AG09309 (cell line): ENCODE data around the gene TRNAU1AP.

Experiments
- DNase-seq: peaks from one replicate; pipeline ENCODE4 v3.0.0-alpha.2; 2010; ENCODE audit warnings: low read depth
- H3K4me3 ChIP-seq: 2 replicates; pipeline ENCODE4 v1.5.1; 2011; ENCODE audit warnings: mild to moderate bottlenecking, low read depth, low read length, moderate library complexity; ENCODE audit not compliant: control insufficient read depth
- TF ChIP-seq, protein P1 (sequence below): IDR thresholded peaks from 2 replicates; pipeline ENCODE4 v1.5.1; 2011; ENCODE audit warnings: mild to moderate bottlenecking, low read depth, low read length, inconsistent platforms; ENCODE audit not compliant: insufficient read depth, control insufficient read depth; ENCODE audit errors: missing control alignments

Gene TRNAU1AP

DNA sequence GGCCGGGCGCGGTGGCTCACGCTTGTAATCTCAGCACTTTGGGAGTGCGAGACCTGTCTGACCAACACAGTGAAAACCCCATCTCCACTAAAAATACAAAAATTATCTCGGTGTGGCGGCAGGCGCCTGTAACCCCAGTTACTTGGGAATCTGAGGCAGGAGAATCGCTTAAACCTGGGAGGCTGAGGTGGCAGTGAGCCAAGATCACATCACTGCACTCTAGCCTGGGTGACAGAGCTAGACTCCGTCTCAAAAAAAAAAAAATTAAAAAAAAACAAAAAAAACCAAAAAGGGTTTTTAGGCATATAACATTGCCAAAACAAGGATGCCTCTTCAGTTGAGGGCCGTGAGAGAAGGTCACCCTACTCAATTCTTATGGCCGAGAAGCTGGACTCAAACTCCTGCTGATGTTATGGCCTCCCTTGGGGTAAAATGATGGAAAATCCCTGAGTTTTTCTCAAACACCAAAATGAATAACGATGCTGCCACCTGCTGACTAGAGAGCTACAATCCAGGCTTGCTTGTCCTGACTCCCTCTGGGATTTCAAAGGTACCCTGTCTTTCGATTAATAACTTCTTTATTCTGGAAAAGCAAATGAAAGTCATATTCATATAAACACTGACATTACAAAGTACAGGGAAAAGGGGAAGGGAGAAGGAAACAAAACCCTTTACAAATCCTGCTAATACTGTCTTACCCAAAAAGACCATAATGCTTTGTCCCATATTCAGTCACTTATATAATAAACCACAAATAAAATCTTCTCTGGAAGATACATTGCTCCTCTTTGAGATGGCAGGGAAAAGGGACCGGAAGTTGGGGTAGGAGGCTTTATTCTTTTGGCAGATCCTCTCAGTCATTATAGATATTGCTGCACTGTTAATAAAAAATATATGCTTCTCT lies 49.9 kb downstream of the TRNAU1AP start:
- H3K4me3 ChIP-seq: no peak overlapping the region
- peak; percentile 45 for DNase-seq
- TF ChIP-seq, protein P1, sequence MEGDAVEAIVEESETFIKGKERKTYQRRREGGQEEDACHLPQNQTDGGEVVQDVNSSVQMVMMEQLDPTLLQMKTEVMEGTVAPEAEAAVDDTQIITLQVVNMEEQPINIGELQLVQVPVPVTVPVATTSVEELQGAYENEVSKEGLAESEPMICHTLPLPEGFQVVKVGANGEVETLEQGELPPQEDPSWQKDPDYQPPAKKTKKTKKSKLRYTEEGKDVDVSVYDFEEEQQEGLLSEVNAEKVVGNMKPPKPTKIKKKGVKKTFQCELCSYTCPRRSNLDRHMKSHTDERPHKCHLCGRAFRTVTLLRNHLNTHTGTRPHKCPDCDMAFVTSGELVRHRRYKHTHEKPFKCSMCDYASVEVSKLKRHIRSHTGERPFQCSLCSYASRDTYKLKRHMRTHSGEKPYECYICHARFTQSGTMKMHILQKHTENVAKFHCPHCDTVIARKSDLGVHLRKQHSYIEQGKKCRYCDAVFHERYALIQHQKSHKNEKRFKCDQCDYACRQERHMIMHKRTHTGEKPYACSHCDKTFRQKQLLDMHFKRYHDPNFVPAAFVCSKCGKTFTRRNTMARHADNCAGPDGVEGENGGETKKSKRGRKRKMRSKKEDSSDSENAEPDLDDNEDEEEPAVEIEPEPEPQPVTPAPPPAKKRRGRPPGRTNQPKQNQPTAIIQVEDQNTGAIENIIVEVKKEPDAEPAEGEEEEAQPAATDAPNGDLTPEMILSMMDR: peak; percentile 77

DNA sequence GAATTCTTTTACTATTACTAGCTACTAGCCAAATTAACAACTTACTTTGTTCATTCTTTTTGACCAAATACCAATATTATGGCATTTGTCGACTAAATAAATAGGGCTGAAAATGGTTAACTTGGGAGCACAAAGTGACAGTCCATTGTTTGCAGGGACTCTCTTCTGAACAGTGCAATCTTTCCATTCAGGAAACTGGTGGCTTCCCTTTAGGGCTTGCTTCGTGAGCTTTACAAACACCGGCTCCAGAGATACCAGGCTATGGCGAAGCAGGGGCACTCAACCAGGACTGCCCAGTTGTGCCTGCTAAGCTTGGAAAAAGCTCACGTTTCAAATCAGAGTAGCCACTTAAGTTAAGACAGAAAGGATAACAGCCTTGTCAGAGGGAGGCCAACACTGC lies 51.5 kb downstream of the TRNAU1AP start:
- TF ChIP-seq, protein P1: no peak

DNA sequence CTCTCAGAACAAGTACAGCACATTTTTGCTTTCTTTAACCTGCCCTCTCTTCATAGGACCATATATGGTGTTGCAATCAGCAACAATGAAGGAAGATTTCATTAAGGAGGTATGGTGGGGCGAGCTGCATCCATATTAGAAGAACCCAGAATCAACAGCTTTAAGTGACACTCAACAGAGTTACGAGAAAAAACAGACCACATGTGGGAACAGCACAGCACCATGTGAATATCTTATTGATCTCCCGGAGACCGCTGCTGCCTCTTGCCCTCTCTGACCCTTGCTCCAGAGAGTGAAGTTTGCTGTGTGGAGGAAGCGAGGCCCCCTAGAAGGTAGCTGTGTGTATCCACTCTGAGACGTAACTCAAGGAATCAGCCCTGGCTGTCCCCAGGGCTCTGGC lies 52.1 kb downstream of the TRNAU1AP start:
- no peak for DNase-seq
- no peak overlapping the region for H3K4me3 ChIP-seq
- TF ChIP-seq, protein P1: no peak

More for the DNA sequence above, 51.5 kb downstream of the TRNAU1AP start:
- DNase-seq: no peak
- no peak overlapping the region for H3K4me3 ChIP-seq

DNA sequence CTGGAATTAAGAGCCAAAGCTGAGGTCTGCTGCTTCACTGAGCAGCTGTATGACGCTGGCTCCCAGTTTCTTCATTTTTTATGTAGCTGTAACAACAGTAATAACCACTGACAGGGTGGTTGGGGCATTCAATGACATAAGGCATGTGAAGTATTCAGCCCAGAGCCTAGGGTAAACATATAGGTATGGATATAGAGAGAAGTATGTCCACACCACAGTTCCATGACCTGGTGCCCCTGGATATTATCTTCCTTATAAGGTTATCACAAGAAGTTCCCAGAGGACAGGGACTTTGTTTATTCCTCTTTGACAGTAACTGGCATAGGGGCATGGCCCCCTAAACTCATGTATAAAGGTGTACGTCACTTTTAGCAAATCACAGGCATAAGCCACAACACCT lies 53.9 kb downstream of the TRNAU1AP start:
- no peak overlapping the region for H3K4me3 ChIP-seq
- TF ChIP-seq, protein P1: no peak
- DNase-seq: no peak

DNA sequence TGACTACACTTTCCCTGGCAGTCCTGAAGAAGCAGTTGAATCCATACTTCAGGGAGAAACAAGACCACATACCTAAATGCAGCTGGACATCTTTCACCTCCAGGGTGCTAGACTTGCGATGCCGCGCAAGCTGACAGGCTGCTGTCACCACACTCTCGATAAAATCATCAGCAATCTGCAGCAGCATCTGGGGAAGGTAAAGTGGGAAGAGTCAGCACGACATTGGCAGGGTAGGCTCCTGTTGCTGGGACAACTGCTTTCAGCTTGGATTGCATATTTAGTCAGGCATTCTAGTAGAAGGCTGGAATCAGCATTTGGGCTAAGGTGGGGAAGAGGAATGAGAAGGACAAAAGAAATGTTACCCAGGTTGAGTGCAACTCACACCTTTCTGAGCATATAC lies 60.3 kb downstream of the TRNAU1AP start:
- no peak for DNase-seq
- TF ChIP-seq, protein P1: no peak

More for the DNA sequence above, 60.3 kb downstream of the TRNAU1AP start:
- H3K4me3 ChIP-seq: no peak overlapping the region
